ENCODE results near the gene ZFAND3. TPM values are rescaled to one million over a fixed set of nuclear protein-coding genes. Genes with fewer than 3 reads are reported as not detected.

The ZFAND3 gene
- total and polyA plus RNA-seq, 10 of the 15 experiments (the other 5 are each of a cell fraction or from before 2014, with no cell fraction given): 0.90 to 34.4 (median 16.3) TPM

DNA sequence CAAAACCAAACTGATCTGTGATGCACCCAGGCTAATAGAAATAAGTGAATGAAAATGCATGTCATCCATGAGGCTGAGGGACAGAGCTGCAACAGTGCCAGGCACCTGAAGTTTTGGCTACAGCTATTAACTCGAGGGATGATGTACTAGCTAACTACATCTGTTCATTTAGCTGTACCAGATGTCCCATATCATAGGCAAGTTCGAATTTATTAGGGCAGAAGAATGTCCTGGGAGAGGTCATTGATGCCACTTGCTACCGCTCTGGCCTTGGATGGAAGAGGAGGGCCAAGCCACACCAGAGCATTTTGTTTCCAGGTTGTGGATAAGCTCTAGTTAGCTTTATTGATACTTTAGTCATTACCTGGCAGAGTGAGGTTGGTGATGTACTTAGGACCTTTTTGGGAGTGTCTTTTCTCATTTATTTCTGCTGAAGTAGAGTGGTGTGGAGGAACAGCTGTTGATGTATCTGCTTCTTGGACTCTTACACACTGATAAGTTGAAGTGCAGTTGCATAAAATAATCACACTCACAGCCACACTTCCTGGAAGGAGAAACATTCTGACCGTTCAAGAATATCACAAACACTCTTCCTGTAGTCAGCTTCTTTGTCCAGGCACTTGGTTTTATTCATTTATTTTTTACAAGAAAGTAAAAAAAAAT lies 8.2 kb downstream of the ZFAND3 start:
- peaks cover 6% of the 10 kb centered on the region for H4K20me1 ChIP-seq (ENCODE audit: control insufficient read depth, insufficient read depth)

More for the DNA sequence above, 8.2 kb downstream of the ZFAND3 start:
- no peaks in the 10 kb centered on the region; a peak in 1 of 4 replicates for H3K36me3 ChIP-seq (ENCODE audit: control insufficient read depth in 2 of 2, insufficient read depth in 2 of 2, low read length in 1 of 2)
- POLR2A ChIA-PET: interaction anchor here (0.6 to 2.1 kb wide), 7 partner anchors 9 to 103 kb away, joined by 3 to 13 read pairs (median 3); no protein-coding TSS in a partner anchor
- FAIRE-seq (no peak), DNase-seq (ENCODE audit: low read depth, low spot score) (no peak), ATAC-seq (no peak)
- RAD21 ChIA-PET (ENCODE audit: unreplicated experiment): interaction anchor here (0.7 to 3.0 kb wide), 11 partner anchors 8 to 184 kb away, joined by 3 to 14 read pairs (median 4); partner anchors contain the start of gene ZFAND3
- CTCF ChIA-PET: interaction anchor here (0.9 to 2.1 kb wide), 11 partner anchors 11 to 667 kb away, joined by 3 to 6 read pairs (median 3); no protein-coding TSS in a partner anchor
- in situ Hi-C loops (cut with MboI) (no loop called here), intact Hi-C loops (cut with micrococcal nuclease; ENCODE audit: unreplicated experiment) (no loop called here)
- peaks cover 92% of the 10 kb centered on the region for H3K79me2 ChIP-seq (ENCODE audit: control insufficient read depth, insufficient read depth, low read length)
- no peak overlapping the region for H2AFZ ChIP-seq (ENCODE audit: control insufficient read depth, low read depth, low read length)
- 0 out of 2 replicates have a peak overlapping the region, but pooled peaks have one; percentile 1 for H3K4me2 ChIP-seq (ENCODE audit: control insufficient read depth, insufficient read depth)
- BruUV-seq (replicated peaks): no TSS peak
- peaks cover 17% of the 10 kb centered on the region for H3K4me1 ChIP-seq (ENCODE audit: control insufficient read depth, insufficient read depth, low read length)
- 73% methylated on average over 4 of the region's 4 CpGs for WGBS (ENCODE audit: insufficient coverage, insufficient replicate concordance, low lambda C conversion rate, missing lambda C conversion rate)
- H3K9me3 ChIP-seq (replicated peaks; ENCODE audit: control insufficient read depth, insufficient read depth, low read length): no peaks in the 10 kb centered on the region; the same call in 2 of the 3 replicates
- TF ChIP-seq RELA (IDR thresholded peaks at IDR 0.05; ENCODE audit: borderline replicate concordance, partially characterized antibody): no peak
- no peak for TF ChIP-seq RUNX3 (IDR thresholded peaks at IDR 0.05; ENCODE audit: low read length)
- TF ChIP-seq NRF1 (conservative IDR thresholded peaks at IDR 0.05; ENCODE audit: low read depth, low read length): no peak
- no peak for TF ChIP-seq MTA2 (IDR thresholded peaks at IDR 0.05; ENCODE audit: low read depth)
- TF ChIP-seq JUNB (IDR thresholded peaks at IDR 0.05): no peak
- no peak for TF ChIP-seq ZBTB40 (IDR thresholded peaks at IDR 0.05; ENCODE audit: borderline replicate concordance)
- TF ChIP-seq ZNF24 (IDR thresholded peaks at IDR 0.05): no peak
- no peak for TF ChIP-seq GABPA (IDR thresholded peaks at IDR 0.05; ENCODE audit: low read depth)
- TF ChIP-seq ZNF217 (IDR thresholded peaks at IDR 0.05): no peak
- no peak overlapping the region for H3K9ac ChIP-seq (ENCODE audit: control insufficient read depth, insufficient read depth, low read length)
- SMC1A ChIA-PET (ENCODE audit: uncharacterized antibody, unreplicated experiment): interaction anchor here (0.6 to 4.6 kb wide), 18 partner anchors 9 to 183 kb away, joined by 3 to 28 read pairs (median 6); no protein-coding TSS in a partner anchor
- H3K27me3 ChIP-seq (replicated peaks in 1 of 2; ENCODE audit: control insufficient read depth in 2 of 2, insufficient read depth in 2 of 2, low read length in 1 of 2): no peaks in the 10 kb centered on the region
- H3K4me3 ChIP-seq: no peak overlapping the region
- no peak overlapping the region for H3K27ac ChIP-seq (ENCODE audit: control insufficient read depth, insufficient read depth)
